Measurements from ENCODE around the gene PLCH1. TPM values are rescaled to one million over a fixed set of nuclear protein-coding genes. Genes with fewer than 3 reads are reported as not detected.

PLCH1 gene
- total RNA-seq, 1 donor from 2014 or later = 0.26 TPM

DNA sequence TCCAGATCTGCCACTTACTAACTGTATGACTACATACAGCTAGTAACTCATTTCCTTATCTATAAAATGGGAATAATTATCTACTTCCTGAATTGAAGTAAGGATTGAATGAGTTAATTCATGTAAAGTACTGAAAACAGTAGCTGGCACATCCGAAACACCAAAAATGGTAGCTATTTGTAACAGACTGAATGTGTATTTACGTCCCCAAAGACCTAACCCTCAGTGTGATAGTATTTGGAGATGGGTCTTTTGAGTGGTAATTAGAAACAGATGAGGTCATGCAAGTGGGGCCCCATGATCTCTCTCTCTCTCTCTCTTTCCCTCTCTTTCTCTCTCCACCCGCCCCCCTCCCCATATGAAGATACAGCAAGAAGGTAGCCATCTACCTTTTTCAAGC lies 146.2 kb downstream of the PLCH1 start:
- DNase-seq (ENCODE audit: low read depth) (no peak), FAIRE-seq (no peak)
- Histone ChIP-seq H3K4me3 (ENCODE audit: low read depth, low read length) (no peak overlapping the region), H3K27me3 (ENCODE audit: control insufficient read depth, insufficient read depth, low read length) (no peaks in the 10 kb centered on the region), H3K36me3 (ENCODE audit: control insufficient read depth, insufficient read depth, low read length) (no peaks in the 10 kb centered on the region)
- TF ChIP-seq, protein P1, sequence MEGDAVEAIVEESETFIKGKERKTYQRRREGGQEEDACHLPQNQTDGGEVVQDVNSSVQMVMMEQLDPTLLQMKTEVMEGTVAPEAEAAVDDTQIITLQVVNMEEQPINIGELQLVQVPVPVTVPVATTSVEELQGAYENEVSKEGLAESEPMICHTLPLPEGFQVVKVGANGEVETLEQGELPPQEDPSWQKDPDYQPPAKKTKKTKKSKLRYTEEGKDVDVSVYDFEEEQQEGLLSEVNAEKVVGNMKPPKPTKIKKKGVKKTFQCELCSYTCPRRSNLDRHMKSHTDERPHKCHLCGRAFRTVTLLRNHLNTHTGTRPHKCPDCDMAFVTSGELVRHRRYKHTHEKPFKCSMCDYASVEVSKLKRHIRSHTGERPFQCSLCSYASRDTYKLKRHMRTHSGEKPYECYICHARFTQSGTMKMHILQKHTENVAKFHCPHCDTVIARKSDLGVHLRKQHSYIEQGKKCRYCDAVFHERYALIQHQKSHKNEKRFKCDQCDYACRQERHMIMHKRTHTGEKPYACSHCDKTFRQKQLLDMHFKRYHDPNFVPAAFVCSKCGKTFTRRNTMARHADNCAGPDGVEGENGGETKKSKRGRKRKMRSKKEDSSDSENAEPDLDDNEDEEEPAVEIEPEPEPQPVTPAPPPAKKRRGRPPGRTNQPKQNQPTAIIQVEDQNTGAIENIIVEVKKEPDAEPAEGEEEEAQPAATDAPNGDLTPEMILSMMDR (IDR thresholded peaks at IDR 0.05; ENCODE audit: insufficient read depth, low read length, severe bottlenecking) = no peak

DNA sequence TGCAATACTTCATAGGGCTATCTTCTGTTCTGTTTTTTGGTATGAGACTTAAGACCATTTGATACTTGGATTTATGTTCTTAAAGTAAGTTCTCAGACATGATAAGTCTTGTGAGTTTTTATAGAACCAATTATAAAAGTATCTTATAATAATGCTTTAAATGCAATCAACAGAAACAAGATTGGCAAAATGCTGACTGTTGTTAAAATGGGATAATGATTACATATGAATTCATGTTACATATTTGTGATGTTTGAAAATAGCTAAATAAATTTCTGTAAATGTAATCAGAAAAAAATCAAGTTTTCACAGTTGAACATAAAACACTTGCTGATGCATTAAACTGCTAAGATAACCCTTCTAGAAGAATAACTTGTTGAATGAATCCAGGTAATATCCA lies 148.3 kb downstream of the PLCH1 start:
- Histone ChIP-seq H3K27me3 (ENCODE audit: control insufficient read depth, insufficient read depth, low read length) (no peaks in the 10 kb centered on the region), H3K4me3 (ENCODE audit: low read depth, low read length) (no peak overlapping the region), H3K36me3 (ENCODE audit: control insufficient read depth, insufficient read depth, low read length) (no peaks in the 10 kb centered on the region)
- TF ChIP-seq, protein P1 (IDR thresholded peaks at IDR 0.05; ENCODE audit: insufficient read depth, low read length, severe bottlenecking) = no peak
- no peak for DNase-seq (ENCODE audit: low read depth)
- FAIRE-seq = no peak

DNA sequence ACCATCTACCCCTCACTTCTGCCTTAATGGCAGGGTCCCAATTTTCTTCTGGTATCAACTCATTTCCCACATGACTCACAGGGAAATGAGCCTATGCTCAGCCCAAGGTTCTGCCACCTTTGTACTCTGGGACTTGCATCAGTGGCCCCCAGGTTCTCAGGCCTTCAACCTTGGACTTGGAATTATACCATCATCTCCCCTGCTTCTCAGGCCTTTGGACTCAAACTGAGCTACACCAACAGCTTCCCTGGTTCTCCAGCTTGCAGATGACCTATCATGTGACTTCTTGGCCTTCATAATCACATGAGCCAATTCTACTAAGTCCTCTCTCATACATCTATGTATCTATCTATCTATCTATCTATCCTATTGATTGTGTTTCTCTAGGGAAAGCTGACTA lies 149.5 kb downstream of the PLCH1 start:
- no peaks in the 10 kb centered on the region for H3K36me3 ChIP-seq (ENCODE audit: control insufficient read depth, insufficient read depth, low read length)

DNA sequence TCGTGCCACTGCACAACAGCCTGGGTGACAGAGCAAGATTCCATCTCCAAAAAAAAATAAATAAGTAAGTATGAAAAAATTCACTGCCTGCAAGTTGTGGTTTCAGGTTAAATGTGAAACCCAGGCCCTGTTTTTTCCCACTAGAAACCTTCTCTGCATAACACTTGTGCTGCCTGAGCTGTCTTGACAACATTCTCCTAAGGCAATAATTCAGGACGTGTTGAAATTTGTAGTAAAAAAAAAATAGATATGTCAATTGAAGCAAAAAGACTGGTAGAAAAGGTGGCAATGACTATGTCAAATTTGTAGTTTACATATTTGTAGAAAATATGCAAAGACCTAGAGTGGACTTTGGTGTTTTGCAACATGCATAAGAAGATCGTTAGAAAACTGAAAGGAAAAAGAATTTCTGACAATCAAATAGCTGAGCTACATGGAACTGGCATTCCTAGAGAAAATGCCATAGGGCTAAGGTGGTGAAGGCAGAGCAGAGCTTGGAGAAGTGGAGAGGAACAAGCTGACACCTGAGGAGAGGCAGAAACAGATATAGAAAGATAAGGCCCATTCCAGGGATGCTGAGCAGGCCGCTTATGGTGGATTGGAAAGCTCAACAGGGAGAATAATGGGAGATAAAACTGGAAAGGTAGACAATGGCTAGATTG lies 150.2 kb downstream of the PLCH1 start:
- Histone ChIP-seq H3K36me3 (ENCODE audit: control insufficient read depth, insufficient read depth, low read length) (no peaks in the 10 kb centered on the region), H3K27me3 (ENCODE audit: control insufficient read depth, insufficient read depth, low read length) (no peaks in the 10 kb centered on the region), H3K4me3 (ENCODE audit: low read depth, low read length) (no peak overlapping the region)
- no peak for DNase-seq (ENCODE audit: low read depth)
- TF ChIP-seq, protein P1 (IDR thresholded peaks at IDR 0.05; ENCODE audit: insufficient read depth, low read length, severe bottlenecking) = no peak
- FAIRE-seq = no peak

More for the DNA sequence above, 149.5 kb downstream of the PLCH1 start:
- Histone ChIP-seq H3K4me3 (ENCODE audit: low read depth, low read length) (no peak overlapping the region), H3K27me3 (ENCODE audit: control insufficient read depth, insufficient read depth, low read length) (no peaks in the 10 kb centered on the region)
- TF ChIP-seq, protein P1 (IDR thresholded peaks at IDR 0.05; ENCODE audit: insufficient read depth, low read length, severe bottlenecking) = no peak
- DNase-seq (ENCODE audit: low read depth) (no peak), FAIRE-seq (no peak)

DNA sequence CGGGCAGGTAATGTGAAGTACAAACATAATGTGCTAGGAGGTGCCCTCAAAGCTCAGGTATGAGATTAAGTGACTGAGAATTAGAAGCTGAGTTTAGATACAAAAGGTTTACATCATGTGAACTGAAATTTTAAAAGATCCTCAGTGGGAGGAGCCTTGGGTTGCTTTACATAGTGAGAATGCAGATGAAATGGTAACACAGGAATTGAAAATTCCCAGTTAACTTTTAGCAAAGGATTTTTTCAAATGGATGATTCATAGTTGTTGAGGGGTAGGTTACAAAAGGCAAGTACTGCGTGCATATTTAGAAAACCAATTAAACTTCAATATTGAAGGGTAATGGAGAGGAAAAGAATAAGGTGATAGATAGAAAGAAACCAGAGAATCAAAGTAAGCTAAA lies 157.3 kb downstream of the PLCH1 start:
- TF ChIP-seq, protein P1 (IDR thresholded peaks at IDR 0.05; ENCODE audit: insufficient read depth, low read length, severe bottlenecking) = no peak
- FAIRE-seq (no peak), DNase-seq (ENCODE audit: low read depth) (no peak)
- Histone ChIP-seq H3K27me3 (ENCODE audit: control insufficient read depth, insufficient read depth, low read length) (no peaks in the 10 kb centered on the region), H3K36me3 (ENCODE audit: control insufficient read depth, insufficient read depth, low read length) (no peaks in the 10 kb centered on the region), H3K4me3 (ENCODE audit: low read depth, low read length) (no peak overlapping the region)

DNA sequence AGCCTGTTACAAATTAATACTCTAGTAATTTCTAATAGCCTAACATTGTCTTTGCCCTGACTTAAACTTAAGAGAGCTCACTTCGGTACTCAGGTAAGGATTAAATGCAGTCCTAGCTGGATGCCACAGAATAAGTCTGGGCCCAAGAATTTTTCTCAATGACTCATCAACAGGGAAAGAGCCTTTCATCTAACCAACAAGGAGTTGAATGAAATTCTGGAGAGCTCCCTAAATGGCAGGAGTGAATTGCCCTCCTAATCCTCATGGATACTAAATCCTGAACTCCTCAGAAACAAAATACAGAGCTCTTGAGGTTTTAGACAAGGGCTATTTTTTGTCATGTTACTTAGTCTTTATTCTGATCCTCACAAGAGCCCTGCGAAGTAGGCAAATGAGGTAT lies 159.5 kb downstream of the PLCH1 start:
- no peaks in the 10 kb centered on the region for H3K36me3 ChIP-seq (ENCODE audit: control insufficient read depth, insufficient read depth, low read length)
- TF ChIP-seq, protein P1 (IDR thresholded peaks at IDR 0.05; ENCODE audit: insufficient read depth, low read length, severe bottlenecking) = no peak
- H3K27me3 ChIP-seq (ENCODE audit: control insufficient read depth, insufficient read depth, low read length) = no peaks in the 10 kb centered on the region
- FAIRE-seq (no peak), DNase-seq (ENCODE audit: low read depth) (peak; percentile 15)
- no peak overlapping the region for H3K4me3 ChIP-seq (ENCODE audit: low read depth, low read length)

All from bronchial epithelial cell (primary cell).